ENCODE measurements around the gene TUBGCP3.
"Not testable (repeated sequence)": the region's sequence is repeated elsewhere in the genome, so short reads cannot be mapped to it uniquely, and the experiment has no call there.

The TUBGCP3 gene

DNA sequence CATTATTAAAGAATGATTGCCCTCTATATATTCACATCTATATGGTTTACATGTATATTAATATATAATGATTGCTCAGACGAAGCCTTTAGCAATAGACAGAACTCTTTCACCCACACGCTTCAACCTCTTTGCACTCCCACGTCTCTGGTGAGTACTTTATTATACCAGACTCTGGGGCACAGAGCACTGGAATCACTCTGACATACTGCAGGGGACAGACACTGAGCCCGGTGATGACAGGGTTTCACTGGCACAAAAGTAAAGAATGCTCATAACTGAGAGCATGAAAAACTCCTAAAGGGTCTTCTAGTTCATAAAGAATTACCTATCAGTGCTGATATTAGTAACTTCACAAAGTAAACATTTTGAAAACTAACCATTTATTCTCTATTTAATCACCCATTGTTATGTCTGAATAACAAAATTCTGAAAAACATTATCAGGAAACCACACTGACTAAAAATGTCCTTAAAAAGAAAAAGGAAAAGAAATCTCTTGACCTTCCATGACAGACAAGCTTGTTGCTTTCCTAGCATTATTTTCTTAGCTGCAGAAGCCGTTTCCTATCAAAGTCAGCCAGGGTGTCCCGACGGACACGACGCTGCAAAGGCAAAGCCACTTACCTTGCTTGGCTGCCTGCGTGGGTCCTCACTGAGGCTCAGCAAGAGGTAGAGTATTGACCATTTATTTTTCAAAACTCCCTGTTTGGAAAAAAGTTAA is 29.1 kb downstream of the TUBGCP3 start:
- Histone ChIP-seq H3K4me3 (ENCODE audit: low read length) (no peak overlapping the region), H3K4me1 (ENCODE audit: insufficient read depth, low read length) (no peaks in the 10 kb centered on the region), H3K36me3 (ENCODE audit: insufficient read depth, low read length) (peaks cover 63% of the 10 kb centered on the region), H3K9me3 (ENCODE audit: insufficient read depth, low read depth, low read length) (no peaks in the 10 kb centered on the region), H3K9ac (ENCODE audit: low read depth, low read length) (no peak overlapping the region), H3K27me3 (ENCODE audit: insufficient read depth, low read length) (no peaks in the 10 kb centered on the region), H3K27ac (ENCODE audit: low read depth, low read length) (no peak overlapping the region)
- WGBS: 92% methylated on average over 10 of the region's 10 CpGs

GRCh38 chr13:112556600-112556999 is 31.4 kb downstream of the TUBGCP3 start:
- no peaks in the 10 kb centered on the region for H3K4me1 ChIP-seq (ENCODE audit: insufficient read depth, low read length)
- H3K4me3 ChIP-seq (ENCODE audit: low read length): no peak overlapping the region
- no peaks in the 10 kb centered on the region for H3K9me3 ChIP-seq (ENCODE audit: insufficient read depth, low read depth, low read length)
- no peak overlapping the region for H3K9ac ChIP-seq (ENCODE audit: low read depth, low read length)
- H3K36me3 ChIP-seq (ENCODE audit: insufficient read depth, low read length): peaks cover 81% of the 10 kb centered on the region
- WGBS: 94% methylated on average over 5 of the region's 5 CpGs
- H3K27me3 ChIP-seq (ENCODE audit: insufficient read depth, low read length): no peaks in the 10 kb centered on the region
- H3K27ac ChIP-seq (ENCODE audit: low read depth, low read length): no peak overlapping the region

GRCh38 chr13:112554214-112554850 is 33.6 kb downstream of the TUBGCP3 start:
- 95% methylated on average over 7 of the region's 7 CpGs for WGBS
- Histone ChIP-seq H3K27me3 (ENCODE audit: insufficient read depth, low read length) (no peaks in the 10 kb centered on the region), H3K9me3 (ENCODE audit: insufficient read depth, low read depth, low read length) (no peaks in the 10 kb centered on the region), H3K9ac (ENCODE audit: low read depth, low read length) (no peak overlapping the region), H3K4me1 (ENCODE audit: insufficient read depth, low read length) (no peaks in the 10 kb centered on the region), H3K4me3 (ENCODE audit: low read length) (no peak overlapping the region), H3K36me3 (ENCODE audit: insufficient read depth, low read length) (peaks cover 90% of the 10 kb centered on the region), H3K27ac (ENCODE audit: low read depth, low read length) (no peak overlapping the region)

GRCh38 chr13:112548975-112549374 is 39.0 kb downstream of the TUBGCP3 start:
- H3K36me3 ChIP-seq (ENCODE audit: insufficient read depth, low read length): peaks cover 78% of the 10 kb centered on the region
- WGBS: 100% methylated on average over 4 of the region's 5 CpGs
- H3K4me3 ChIP-seq (ENCODE audit: low read length); H3K9me3 ChIP-seq (ENCODE audit: insufficient read depth, low read depth, low read length); H3K4me1 ChIP-seq (ENCODE audit: insufficient read depth, low read length); H3K27me3 ChIP-seq (ENCODE audit: insufficient read depth, low read length); H3K9ac ChIP-seq (ENCODE audit: low read depth, low read length); H3K27ac ChIP-seq (ENCODE audit: low read depth, low read length): not testable (repeated sequence)

DNA sequence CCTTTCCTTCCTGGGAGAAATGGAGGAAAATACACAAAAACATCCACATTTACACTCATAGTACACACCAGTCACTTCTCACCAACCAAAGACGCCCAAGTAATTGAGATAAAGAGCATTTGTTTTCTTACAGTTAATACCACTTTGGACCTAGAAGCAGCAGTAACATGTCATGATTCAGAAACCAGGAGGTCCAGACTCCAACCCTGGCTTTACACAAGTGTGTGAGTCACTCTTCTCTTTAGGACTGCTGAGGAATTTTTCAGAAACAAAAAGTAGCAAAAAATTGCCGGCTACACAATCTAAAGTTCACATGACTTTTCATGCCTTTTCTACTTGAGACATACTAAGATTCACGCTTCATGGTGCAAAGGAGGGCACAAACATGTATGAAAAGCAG is 42.1 kb downstream of the TUBGCP3 start:
- no peaks in the 10 kb centered on the region for H3K9me3 ChIP-seq (ENCODE audit: insufficient read depth, low read depth, low read length)
- H3K4me3 ChIP-seq (ENCODE audit: low read length): no peak overlapping the region
- H3K9ac ChIP-seq (ENCODE audit: low read depth, low read length): no peak overlapping the region
- H3K27me3 ChIP-seq (ENCODE audit: insufficient read depth, low read length): no peaks in the 10 kb centered on the region
- WGBS: 93% methylated on average over 3 of the region's 3 CpGs
- H3K27ac ChIP-seq (ENCODE audit: low read depth, low read length): no peak overlapping the region
- no peaks in the 10 kb centered on the region for H3K4me1 ChIP-seq (ENCODE audit: insufficient read depth, low read length)
- H3K36me3 ChIP-seq (ENCODE audit: insufficient read depth, low read length): peaks cover 57% of the 10 kb centered on the region

DNA sequence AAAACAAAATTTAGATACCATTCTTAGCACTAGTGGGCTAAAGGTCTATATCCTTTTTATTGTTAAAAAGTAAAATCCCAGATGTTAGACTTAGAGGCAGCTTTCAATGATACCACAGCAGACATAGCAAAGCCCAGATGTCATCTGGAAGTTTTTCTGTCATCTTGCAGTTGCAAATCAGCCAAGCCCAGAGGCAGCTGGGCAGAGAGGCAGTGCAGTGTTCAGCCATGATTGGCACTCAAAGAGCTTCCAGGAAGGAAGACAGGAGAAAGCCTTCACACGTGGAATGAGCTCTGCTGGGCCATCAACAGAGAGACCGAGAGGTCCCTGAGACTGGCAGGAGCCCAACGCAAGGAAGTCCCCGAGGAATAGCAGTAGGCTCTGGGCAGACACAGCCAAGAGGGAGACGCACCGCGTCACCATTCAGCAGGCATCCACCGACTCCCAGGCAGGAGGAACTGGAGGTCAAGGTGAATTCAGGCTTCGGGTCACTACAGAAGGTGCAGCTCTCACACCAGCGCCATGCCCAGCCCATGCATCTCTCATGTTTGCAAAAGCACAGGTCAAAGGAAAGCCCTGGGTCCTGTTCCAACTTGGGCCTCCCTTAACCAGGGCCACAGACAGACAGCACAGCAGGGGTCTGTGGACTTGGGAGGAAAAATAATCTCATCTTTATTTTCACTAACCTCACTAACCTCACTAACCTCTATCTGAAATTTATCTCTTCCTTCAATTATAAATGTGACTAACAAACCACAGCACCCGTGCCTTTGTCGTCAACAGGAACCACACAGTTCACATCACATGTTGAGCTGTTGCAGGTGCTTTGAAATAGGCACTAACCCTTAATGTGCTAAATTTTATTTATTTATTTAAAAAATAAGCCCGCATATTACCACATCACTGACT is 54.9 kb downstream of the TUBGCP3 start:
- WGBS: 95% methylated on average over 12 of the region's 13 CpGs
- Histone ChIP-seq H3K27me3 (ENCODE audit: insufficient read depth, low read length) (no peaks in the 10 kb centered on the region), H3K9ac (ENCODE audit: low read depth, low read length) (no peak overlapping the region), H3K27ac (ENCODE audit: low read depth, low read length) (no peak overlapping the region), H3K9me3 (ENCODE audit: insufficient read depth, low read depth, low read length) (no peaks in the 10 kb centered on the region), H3K36me3 (ENCODE audit: insufficient read depth, low read length) (no peaks in the 10 kb centered on the region), H3K4me1 (ENCODE audit: insufficient read depth, low read length) (no peaks in the 10 kb centered on the region), H3K4me3 (ENCODE audit: low read length) (no peak overlapping the region)

DNA sequence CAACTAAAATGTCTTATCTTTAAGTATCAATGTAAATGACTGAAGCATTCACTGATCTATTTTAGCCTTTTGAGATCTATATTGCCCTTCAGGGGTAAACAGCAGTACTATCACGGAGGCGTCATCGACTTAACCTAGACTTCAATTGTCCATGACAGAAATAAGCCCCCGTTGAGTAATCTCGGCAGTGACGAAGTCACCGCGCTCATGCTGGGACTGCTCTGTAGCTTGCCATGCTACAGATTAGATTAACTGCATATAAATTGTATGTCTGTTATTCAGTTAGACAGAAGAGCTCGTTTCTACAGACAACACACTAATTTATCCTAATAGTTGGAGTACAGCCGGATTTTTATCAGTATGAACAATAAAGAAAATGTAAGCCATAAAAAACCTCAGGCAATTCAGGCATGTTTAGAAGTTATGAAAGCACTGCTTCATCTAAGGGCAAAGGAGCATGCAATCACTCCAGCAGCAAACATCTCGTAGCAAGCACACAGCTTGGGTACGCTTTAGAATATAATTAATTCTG is 56.6 kb downstream of the TUBGCP3 start:
- H3K27ac ChIP-seq (ENCODE audit: low read depth, low read length): no peak overlapping the region

GRCh38 chr13:112530861-112531260 is 57.1 kb downstream of the TUBGCP3 start:
- no peaks in the 10 kb centered on the region for H3K9me3 ChIP-seq (ENCODE audit: insufficient read depth, low read depth, low read length)
- no peak overlapping the region for H3K9ac ChIP-seq (ENCODE audit: low read depth, low read length)
- H3K4me3 ChIP-seq (ENCODE audit: low read length): no peak overlapping the region
- H3K4me1 ChIP-seq (ENCODE audit: insufficient read depth, low read length): no peaks in the 10 kb centered on the region
- peaks cover 16% of the 10 kb centered on the region for H3K36me3 ChIP-seq (ENCODE audit: insufficient read depth, low read length)
- H3K27ac ChIP-seq (ENCODE audit: low read depth, low read length): no peak overlapping the region
- WGBS: 100% methylated on average over 1 of the region's 2 CpGs
- H3K27me3 ChIP-seq (ENCODE audit: insufficient read depth, low read length): no peaks in the 10 kb centered on the region

More for the DNA sequence above, 56.6 kb downstream of the TUBGCP3 start:
- Histone ChIP-seq H3K9me3 (ENCODE audit: insufficient read depth, low read depth, low read length) (no peaks in the 10 kb centered on the region), H3K36me3 (ENCODE audit: insufficient read depth, low read length) (peaks cover 11% of the 10 kb centered on the region), H3K4me1 (ENCODE audit: insufficient read depth, low read length) (no peaks in the 10 kb centered on the region), H3K4me3 (ENCODE audit: low read length) (no peak overlapping the region), H3K9ac (ENCODE audit: low read depth, low read length) (no peak overlapping the region), H3K27me3 (ENCODE audit: insufficient read depth, low read length) (no peaks in the 10 kb centered on the region)
- 97% methylated on average over 11 of the region's 12 CpGs for WGBS

- Histone ChIP-seq H3K4me1 (ENCODE audit: insufficient read depth, low read length) (no peaks in the 10 kb centered on the region), H3K27me3 (ENCODE audit: insufficient read depth, low read length) (no peaks in the 10 kb centered on the region), H3K9ac (ENCODE audit: low read depth, low read length) (no peak overlapping the region), H3K9me3 (ENCODE audit: insufficient read depth, low read depth, low read length) (no peaks in the 10 kb centered on the region), H3K27ac (ENCODE audit: low read depth, low read length) (no peak overlapping the region), H3K4me3 (ENCODE audit: low read length) (no peak overlapping the region), H3K36me3 (ENCODE audit: insufficient read depth, low read length) (peaks cover 18% of the 10 kb centered on the region)
- 96% methylated on average over 4 of the region's 8 CpGs for WGBS
Observed at GRCh38 chr13:112529216-112529615, 58.7 kb downstream of the TUBGCP3 start.

GRCh38 chr13:112526146-112526853 is 61.7 kb downstream of the TUBGCP3 start:
- Histone ChIP-seq H3K27me3 (ENCODE audit: insufficient read depth, low read length) (no peaks in the 10 kb centered on the region), H3K36me3 (ENCODE audit: insufficient read depth, low read length) (peaks cover 45% of the 10 kb centered on the region), H3K4me3 (ENCODE audit: low read length) (no peak overlapping the region), H3K9ac (ENCODE audit: low read depth, low read length) (no peak overlapping the region), H3K9me3 (ENCODE audit: insufficient read depth, low read depth, low read length) (no peaks in the 10 kb centered on the region), H3K4me1 (ENCODE audit: insufficient read depth, low read length) (no peaks in the 10 kb centered on the region), H3K27ac (ENCODE audit: low read depth, low read length) (no peak overlapping the region)
- 94% methylated on average over 9 of the region's 9 CpGs for WGBS
